DND-41 (cell line): ENCODE measurements around the gene KCNQ5.

Experiments
- CTCF ChIP-seq: IDR thresholded peaks from 2 replicates; pipeline ENCODE4 v1.5.1; 2012; ENCODE audit warnings: borderline replicate concordance, low read length, moderate library complexity, mild to moderate bottlenecking; ENCODE audit not compliant: poor library complexity, severe bottlenecking; ENCODE audit errors: extremely low read depth
- EZH2 ChIP-seq: IDR thresholded peaks from 3 replicates; pipeline ENCODE4 v1.6.1; 2012; ENCODE audit warnings: borderline replicate concordance, low read depth, mild to moderate bottlenecking, moderate library complexity, low read length, inconsistent platforms; ENCODE audit not compliant: severe bottlenecking

GRCh38 chr6:72911463-72912155 lies 289.7 kb downstream of the KCNQ5 start:
- TF ChIP-seq CTCF (no peak), EZH2 (no peak)
